GM21526 (cell line): ENCODE results near the gene PHB1.

ENCODE experiments used
- ATAC-seq: cut with Tn5 transposase; IDR thresholded peaks from one replicate; pipeline ENCODE4 v1.9.1; 2021; ENCODE audit warnings: moderate library complexity; ENCODE audit not compliant: unreplicated experiment, low FRiP score

The PHB1 gene

DNA sequence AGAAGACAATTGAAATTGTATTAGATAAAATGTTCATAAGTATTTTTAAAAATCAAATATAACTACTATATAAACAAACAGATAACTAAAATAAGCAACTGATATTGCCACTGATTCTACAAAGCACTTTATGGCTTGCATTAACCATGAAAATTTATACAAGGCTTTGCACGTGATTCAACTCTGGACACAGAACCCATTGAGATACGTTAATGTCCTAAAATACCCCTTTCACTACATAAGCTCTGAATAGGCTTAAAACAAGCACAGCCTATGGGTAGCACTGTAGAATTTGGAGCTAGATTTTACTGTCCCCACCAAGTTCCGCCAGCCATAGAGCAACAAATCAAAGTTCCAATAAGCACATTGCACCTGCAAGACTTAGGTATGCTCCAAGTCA is 57.2 kb downstream of the PHB1 start:
- ATAC-seq: no peak

DNA sequence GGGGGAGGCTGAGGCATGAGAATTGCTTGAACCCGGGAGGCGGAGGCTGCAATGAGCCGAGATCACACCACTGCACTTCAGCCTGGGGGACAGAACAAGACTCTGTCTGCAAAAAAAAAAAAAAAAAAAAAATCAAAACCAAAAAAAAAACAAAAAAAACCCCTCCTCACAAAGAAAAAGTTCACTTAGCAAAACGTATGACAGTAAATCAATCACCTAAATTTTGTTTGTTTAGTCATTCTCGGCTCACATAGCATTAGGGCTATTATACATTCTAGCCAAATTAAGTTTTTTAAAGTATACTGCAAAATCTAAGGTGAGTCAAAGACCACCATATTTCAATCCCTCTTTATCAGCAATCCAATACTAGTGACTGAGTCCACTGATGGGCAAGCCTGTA is 58.4 kb downstream of the PHB1 start:
- no peak for ATAC-seq
